Ishikawa (cell line): ENCODE data around the gene CGB1.

ENCODE experiments used
- CEBPB ChIP-seq: IDR thresholded peaks from 2 replicates; pipeline ENCODE4 v1.6.1; 2012
- CREB1 ChIP-seq: IDR thresholded peaks from 2 replicates; pipeline ENCODE4 v1.6.1; 2012; ENCODE audit warnings: low read depth
- MAX ChIP-seq: IDR thresholded peaks from 2 replicates; pipeline ENCODE4 v1.6.1; 2012
- REST ChIP-seq: IDR thresholded peaks from 2 replicates; pipeline ENCODE4 v1.6.1; 2012; ENCODE audit warnings: low read depth, mild to moderate bottlenecking
- TCF12 ChIP-seq: IDR thresholded peaks from 2 replicates; pipeline ENCODE4 v1.6.1; 2012; ENCODE audit warnings: low read depth
- USF1 ChIP-seq: IDR thresholded peaks from 2 replicates; pipeline ENCODE4 v1.6.1; 2012
- YY1 ChIP-seq: IDR thresholded peaks from 2 replicates; pipeline ENCODE4 v1.6.1; 2012; ENCODE audit warnings: low read depth

- TF ChIP-seq USF1: no peak
- no peak for TF ChIP-seq CREB1
- no peak for TF ChIP-seq REST
- TF ChIP-seq MAX: no peak
- no peak for TF ChIP-seq CEBPB
- no peak for TF ChIP-seq TCF12
- TF ChIP-seq YY1: no peak
Measured at GRCh38 chr19:48985711-48986110, 51.0 kb downstream of the CGB1 start.
